DND-41 (cell line): Measurements from ENCODE around the gene GNAO1.

ENCODE experiments used
- ATAC-seq: fragments of 200-7000 bp; cut with Tn5 transposase; 3 replicates; pipeline ENCODE4 v1.9.1; 2021; ENCODE audit warnings: low read depth; ENCODE audit not compliant: insufficient read depth
- DNase-seq: peaks from one replicate; pipeline ENCODE4 v3.0.0-alpha.2; 2020
- H2AFZ ChIP-seq: 2 replicates; pipeline ENCODE4 v1.6.0; 2012; ENCODE audit warnings: low read depth, low read length
- H3K27ac ChIP-seq: 2 replicates; pipeline ENCODE4 v1.5.1; 2012; ENCODE audit warnings: low read length, inconsistent platforms
- H3K27me3 ChIP-seq: fragments of 200-600 bp; sonication (generic); 2 replicates; pipeline ENCODE4 v1.6.0; 2012; ENCODE audit warnings: low read length, mild to moderate bottlenecking, inconsistent platforms; ENCODE audit not compliant: insufficient read depth, poor library complexity
- H3K36me3 ChIP-seq: 2 replicates; pipeline ENCODE4 v1.5.1; 2012; ENCODE audit warnings: low read length, inconsistent platforms; ENCODE audit not compliant: insufficient read depth
- H3K4me1 ChIP-seq: 2 replicates; pipeline ENCODE4 v1.5.1; 2012; ENCODE audit warnings: mild to moderate bottlenecking, low read length; ENCODE audit not compliant: insufficient read depth
- H3K4me2 ChIP-seq: 2 replicates; pipeline ENCODE4 v1.6.0; 2012; ENCODE audit warnings: mild to moderate bottlenecking, moderate library complexity, low read length, inconsistent platforms; ENCODE audit not compliant: insufficient read depth
- H3K4me3 ChIP-seq, 2 experiments: fragments of 200-600 bp in 1 of 2; shearing (Covaris generic) in 1 of 2; 2 replicates each; pipeline ENCODE4 v1.5.1; 2012 to 2016; ENCODE audit warnings: inconsistent platforms in 2 of 2, low read length in 2 of 2, mild to moderate bottlenecking in 2 of 2, low read depth in 1 of 2, moderate library complexity in 1 of 2
- H3K79me2 ChIP-seq: 2 replicates; pipeline ENCODE4 v1.6.0; 2012; ENCODE audit warnings: low read length, inconsistent platforms; ENCODE audit not compliant: insufficient read depth
- H3K9ac ChIP-seq: 2 replicates; pipeline ENCODE4 v1.6.0; 2012; ENCODE audit warnings: low read depth, mild to moderate bottlenecking, inconsistent platforms, low read length, moderate library complexity
- H3K9me3 ChIP-seq: 2 replicates; pipeline ENCODE4 v1.5.1; 2012; ENCODE audit warnings: low read length, moderate library complexity, mild to moderate bottlenecking, inconsistent platforms; ENCODE audit not compliant: insufficient read depth, severe bottlenecking
- H4K20me1 ChIP-seq: 2 replicates; pipeline ENCODE4 v1.6.0; 2012; ENCODE audit warnings: low read length; ENCODE audit not compliant: insufficient read depth
- CTCF ChIP-seq: IDR thresholded peaks from 2 replicates; pipeline ENCODE4 v1.5.1; 2012; ENCODE audit warnings: borderline replicate concordance, low read length, moderate library complexity, mild to moderate bottlenecking; ENCODE audit not compliant: poor library complexity, severe bottlenecking; ENCODE audit errors: extremely low read depth
- EZH2 ChIP-seq: IDR thresholded peaks from 3 replicates; pipeline ENCODE4 v1.6.1; 2012; ENCODE audit warnings: borderline replicate concordance, low read depth, mild to moderate bottlenecking, moderate library complexity, low read length, inconsistent platforms; ENCODE audit not compliant: severe bottlenecking

GNAO1 gene

GRCh38 chr16:56206951-56207350 lies 15.7 kb downstream of the GNAO1 start:
- ATAC-seq (no peak), DNase-seq (no peak)
- H3K27ac ChIP-seq = no peak overlapping the region
- peaks cover 22% of the 10 kb centered on the region; the same call in 1 of the 2 replicates for H4K20me1 ChIP-seq
- no peak overlapping the region for H3K4me3 ChIP-seq
- no peak overlapping the region for H3K9ac ChIP-seq
- no peaks in the 10 kb centered on the region for H3K27me3 ChIP-seq
- no peak overlapping the region for H2AFZ ChIP-seq
- H3K79me2 ChIP-seq = peaks cover 47% of the 10 kb centered on the region
- no peaks in the 10 kb centered on the region for H3K9me3 ChIP-seq
- H3K4me1 ChIP-seq = peaks cover 17% of the 10 kb centered on the region
- TF ChIP-seq EZH2 (no peak), CTCF (no peak)
- no peak overlapping the region for H3K4me2 ChIP-seq
- H3K36me3 ChIP-seq = no peaks in the 10 kb centered on the region

GRCh38 chr16:56207421-56207820 lies 16.1 kb downstream of the GNAO1 start:
- no peak overlapping the region for H3K9ac ChIP-seq
- H3K4me2 ChIP-seq = no peak overlapping the region
- H3K4me1 ChIP-seq = peaks cover 13% of the 10 kb centered on the region
- no peaks in the 10 kb centered on the region for H3K36me3 ChIP-seq
- no peak overlapping the region for H2AFZ ChIP-seq
- no peak for DNase-seq
- H3K9me3 ChIP-seq = no peaks in the 10 kb centered on the region
- H3K27me3 ChIP-seq = no peaks in the 10 kb centered on the region
- ATAC-seq = no peak
- H3K27ac ChIP-seq = no peak overlapping the region
- H3K4me3 ChIP-seq = no peak overlapping the region
- H4K20me1 ChIP-seq = peaks cover 21% of the 10 kb centered on the region; the same call in 1 of the 2 replicates
- peaks cover 47% of the 10 kb centered on the region for H3K79me2 ChIP-seq
- TF ChIP-seq CTCF (no peak), EZH2 (no peak)

- ATAC-seq (no peak), DNase-seq (no peak)
- no peak overlapping the region for H3K4me2 ChIP-seq
Observed at GRCh38 chr16:56211435-56211981, 20.2 kb downstream of the GNAO1 start.

More at GRCh38 chr16:56211435-56211981, 20.2 kb downstream of the GNAO1 start:
- no peaks in the 10 kb centered on the region for H3K9me3 ChIP-seq
- 0 out of 2 replicates have a peak overlapping the region, but pooled peaks have one; percentile 9 for H3K27ac ChIP-seq
- peaks cover 27% of the 10 kb centered on the region; the same call in 1 of the 2 replicates for H4K20me1 ChIP-seq
- no peak for TF ChIP-seq EZH2
- no peak for TF ChIP-seq CTCF
- no peak overlapping the region for H3K4me3 ChIP-seq
- H3K4me1 ChIP-seq = no peaks in the 10 kb centered on the region
- no peak overlapping the region for H2AFZ ChIP-seq
- H3K36me3 ChIP-seq = no peaks in the 10 kb centered on the region
- H3K27me3 ChIP-seq = no peaks in the 10 kb centered on the region
- peaks cover 35% of the 10 kb centered on the region for H3K79me2 ChIP-seq
- H3K9ac ChIP-seq = no peak overlapping the region
